Glutamatergic neuron (in vitro differentiated cells): ENCODE results near the gene ADI1. TPM values are rescaled to one million over a fixed set of nuclear protein-coding genes. Genes with fewer than 3 reads are reported as not detected.
"Not testable (repeated sequence)": the region's sequence is repeated elsewhere in the genome, so short reads cannot be mapped to it uniquely, and the experiment has no call there.

Experiments used
- DNase-seq: peaks from one replicate; pipeline ENCODE4 v3.0.0; 2022
- H3K27ac Mint-ChIP-seq: one replicate; pipeline ENCODE4 v1.8.0; 2020; ENCODE audit warnings: mild to moderate bottlenecking, mixed read lengths, inconsistent platforms; ENCODE audit not compliant: unreplicated experiment
- H3K27me3 Mint-ChIP-seq: one replicate; pipeline ENCODE4 v1.8.0; 2020; ENCODE audit warnings: mild to moderate bottlenecking, moderate library complexity, mixed read lengths, inconsistent platforms; ENCODE audit not compliant: unreplicated experiment
- H3K36me3 Mint-ChIP-seq: one replicate; pipeline ENCODE4 v1.8.0; 2020; ENCODE audit warnings: mild to moderate bottlenecking, mixed read lengths, inconsistent platforms; ENCODE audit not compliant: unreplicated experiment
- H3K4me1 Mint-ChIP-seq: one replicate; pipeline ENCODE4 v1.8.0; 2020; ENCODE audit warnings: mild to moderate bottlenecking, low read depth, mixed read lengths, inconsistent platforms; ENCODE audit not compliant: unreplicated experiment
- H3K4me3 Mint-ChIP-seq: one replicate; pipeline ENCODE4 v1.8.0; 2020; ENCODE audit warnings: mild to moderate bottlenecking, mixed read lengths, inconsistent platforms; ENCODE audit not compliant: unreplicated experiment
- H3K9me3 Mint-ChIP-seq: one replicate; pipeline ENCODE4 v1.8.0; 2020; ENCODE audit warnings: mild to moderate bottlenecking, moderate library complexity, mixed read lengths, inconsistent platforms; ENCODE audit not compliant: unreplicated experiment
- total RNA-seq: library from RNA; stranded (reverse); fragmentation: NEBNext Ultra II Directional; extraction: Animal tissue kit (Norgen Biotek cat#: 25700); gene quantifications from one replicate; pipeline ENCODE4 v1.2.1, GENCODE V29; 2021; ENCODE audit not compliant: unreplicated experiment
- TF ChIP-seq, protein P1 (sequence below): fragments of 200-600 bp; sonication (generic); IDR thresholded peaks from one replicate; pipeline ENCODE4 v1.5.0; 2021; ENCODE audit not compliant: partially characterized antibody, unreplicated experiment

The ADI1 gene
- total RNA-seq, 1 donor from 2014 or later: 16.0 TPM

DNA sequence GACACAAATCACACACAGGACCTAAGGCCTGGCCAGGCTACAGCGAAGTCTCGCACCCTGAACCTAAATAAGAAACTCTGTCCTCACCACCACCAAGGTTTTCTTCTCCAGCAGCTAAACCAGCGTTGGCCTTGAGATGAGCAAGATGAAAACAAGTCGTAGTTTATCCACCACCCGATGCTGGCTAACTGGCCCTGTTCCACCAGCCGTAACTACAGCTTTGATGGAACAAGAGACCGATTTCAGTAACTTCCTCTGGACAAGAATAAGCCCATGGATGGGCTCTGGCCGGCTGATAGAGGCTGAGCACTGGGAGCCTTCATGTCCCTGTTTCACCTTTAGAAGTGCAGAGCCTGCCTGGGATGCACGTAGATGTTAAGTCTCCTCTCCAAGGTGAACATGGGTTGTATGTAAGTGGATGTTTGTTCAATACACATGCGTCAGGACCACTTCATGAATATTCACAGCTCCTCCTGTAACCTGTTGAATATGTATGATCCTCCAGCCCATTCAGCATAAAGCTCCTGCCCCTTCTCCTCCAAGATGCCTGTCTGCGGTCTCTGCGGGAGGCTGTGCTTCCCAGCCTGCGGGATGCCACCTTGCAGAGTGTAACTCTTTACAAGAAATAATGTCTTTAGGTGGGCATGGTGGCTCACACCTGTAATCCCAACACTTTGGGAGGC lies 24.2 kb downstream of the ADI1 start:
- Mint-ChIP-seq H3K27ac (no peak overlapping the region), H3K4me1 (peaks cover 8% of the 10 kb centered on the region), H3K9me3 (peaks cover 4% of the 10 kb centered on the region), H3K4me3 (no peak overlapping the region), H3K36me3 (no peaks in the 10 kb centered on the region), H3K27me3 (no peaks in the 10 kb centered on the region)
- TF ChIP-seq, protein P1, sequence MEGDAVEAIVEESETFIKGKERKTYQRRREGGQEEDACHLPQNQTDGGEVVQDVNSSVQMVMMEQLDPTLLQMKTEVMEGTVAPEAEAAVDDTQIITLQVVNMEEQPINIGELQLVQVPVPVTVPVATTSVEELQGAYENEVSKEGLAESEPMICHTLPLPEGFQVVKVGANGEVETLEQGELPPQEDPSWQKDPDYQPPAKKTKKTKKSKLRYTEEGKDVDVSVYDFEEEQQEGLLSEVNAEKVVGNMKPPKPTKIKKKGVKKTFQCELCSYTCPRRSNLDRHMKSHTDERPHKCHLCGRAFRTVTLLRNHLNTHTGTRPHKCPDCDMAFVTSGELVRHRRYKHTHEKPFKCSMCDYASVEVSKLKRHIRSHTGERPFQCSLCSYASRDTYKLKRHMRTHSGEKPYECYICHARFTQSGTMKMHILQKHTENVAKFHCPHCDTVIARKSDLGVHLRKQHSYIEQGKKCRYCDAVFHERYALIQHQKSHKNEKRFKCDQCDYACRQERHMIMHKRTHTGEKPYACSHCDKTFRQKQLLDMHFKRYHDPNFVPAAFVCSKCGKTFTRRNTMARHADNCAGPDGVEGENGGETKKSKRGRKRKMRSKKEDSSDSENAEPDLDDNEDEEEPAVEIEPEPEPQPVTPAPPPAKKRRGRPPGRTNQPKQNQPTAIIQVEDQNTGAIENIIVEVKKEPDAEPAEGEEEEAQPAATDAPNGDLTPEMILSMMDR: no peak
- no peak for DNase-seq

DNA sequence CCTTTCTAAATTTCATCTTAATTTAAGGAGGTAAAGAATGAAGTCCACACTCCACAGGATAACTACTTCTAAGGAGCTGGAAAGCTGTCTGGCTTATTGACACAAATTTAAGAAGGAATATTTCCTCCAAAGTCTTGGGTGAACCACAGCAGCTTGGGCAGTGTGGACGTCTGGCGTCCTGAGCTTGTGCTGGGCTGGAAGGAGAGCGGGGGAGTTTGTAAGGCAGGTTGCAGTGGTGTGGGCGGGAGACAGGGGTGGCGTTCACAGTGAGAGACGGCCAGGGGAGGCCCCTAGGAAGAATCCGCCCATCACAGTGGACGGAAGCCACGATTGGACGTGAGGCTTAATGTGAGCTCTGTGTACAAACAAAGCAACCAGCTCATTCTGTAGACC lies 25.7 kb downstream of the ADI1 start:
- H3K4me1 Mint-ChIP-seq: peaks cover 13% of the 10 kb centered on the region
- no peak overlapping the region for H3K4me3 Mint-ChIP-seq
- peaks cover 6% of the 10 kb centered on the region for H3K9me3 Mint-ChIP-seq
- DNase-seq: no peak
- H3K36me3 Mint-ChIP-seq: no peaks in the 10 kb centered on the region
- TF ChIP-seq, protein P1: no peak
- H3K27ac Mint-ChIP-seq: no peak overlapping the region
- peaks cover 2% of the 10 kb centered on the region for H3K27me3 Mint-ChIP-seq

DNA sequence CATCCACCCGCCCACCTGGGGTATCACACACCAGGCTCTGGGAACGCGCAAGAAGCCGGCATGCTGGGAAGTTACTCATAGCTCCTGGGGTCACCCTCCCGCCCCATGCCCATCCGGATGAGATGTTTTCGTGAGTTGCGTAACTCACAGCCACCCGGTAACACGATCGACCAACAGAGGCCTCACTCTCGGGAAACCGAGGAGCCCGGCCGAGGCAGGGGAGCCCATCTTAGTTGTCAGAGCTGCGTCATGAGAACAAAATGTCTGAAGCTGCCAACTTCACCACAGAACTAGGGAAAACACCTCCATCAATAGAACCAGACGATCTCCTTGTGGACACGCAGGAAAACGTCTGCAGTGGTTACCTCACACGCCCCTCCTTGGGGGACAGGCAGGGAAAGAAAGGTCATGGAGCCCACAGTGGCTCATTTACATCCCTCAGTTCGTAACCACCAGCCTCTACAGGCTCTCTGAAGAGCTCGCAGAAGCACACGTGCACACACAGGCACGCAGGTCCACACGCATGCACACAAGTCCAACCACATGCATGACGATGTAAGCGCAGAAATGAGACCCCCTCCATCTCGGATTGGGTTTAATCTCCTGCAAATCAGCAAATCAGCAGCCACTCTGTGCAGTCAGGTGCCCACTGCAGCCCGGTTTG lies 26.2 kb downstream of the ADI1 start:
- Mint-ChIP-seq H3K4me1 (peaks cover 15% of the 10 kb centered on the region), H3K4me3 (no peak overlapping the region), H3K36me3 (no peaks in the 10 kb centered on the region), H3K27ac (no peak overlapping the region), H3K9me3 (peaks cover 9% of the 10 kb centered on the region), H3K27me3 (peaks cover 2% of the 10 kb centered on the region)
- TF ChIP-seq, protein P1: no peak
- DNase-seq: no peak

DNA sequence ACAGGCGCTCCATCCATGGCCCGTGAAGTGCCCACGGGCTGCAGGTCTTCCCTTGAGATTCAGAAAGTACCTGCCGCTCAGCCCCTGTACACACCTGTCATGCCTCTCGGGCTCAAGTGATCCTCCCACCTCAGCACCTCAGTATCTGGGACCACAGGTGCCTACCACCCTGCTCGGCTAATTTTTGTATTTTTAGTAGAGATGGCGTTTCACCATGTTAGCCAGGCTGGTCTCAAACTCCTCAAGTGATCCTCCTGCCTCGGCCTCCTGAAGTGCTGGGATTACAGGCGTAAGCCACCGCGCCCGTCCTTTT lies 26.9 kb downstream of the ADI1 start:
- DNase-seq, H3K27ac Mint-ChIP-seq, H3K4me3 Mint-ChIP-seq, H3K27me3 Mint-ChIP-seq, H3K36me3 Mint-ChIP-seq: not testable (repeated sequence)
- Mint-ChIP-seq H3K4me1 (peaks cover 16% of the 10 kb centered on the region), H3K9me3 (peaks cover 11% of the 10 kb centered on the region)

DNA sequence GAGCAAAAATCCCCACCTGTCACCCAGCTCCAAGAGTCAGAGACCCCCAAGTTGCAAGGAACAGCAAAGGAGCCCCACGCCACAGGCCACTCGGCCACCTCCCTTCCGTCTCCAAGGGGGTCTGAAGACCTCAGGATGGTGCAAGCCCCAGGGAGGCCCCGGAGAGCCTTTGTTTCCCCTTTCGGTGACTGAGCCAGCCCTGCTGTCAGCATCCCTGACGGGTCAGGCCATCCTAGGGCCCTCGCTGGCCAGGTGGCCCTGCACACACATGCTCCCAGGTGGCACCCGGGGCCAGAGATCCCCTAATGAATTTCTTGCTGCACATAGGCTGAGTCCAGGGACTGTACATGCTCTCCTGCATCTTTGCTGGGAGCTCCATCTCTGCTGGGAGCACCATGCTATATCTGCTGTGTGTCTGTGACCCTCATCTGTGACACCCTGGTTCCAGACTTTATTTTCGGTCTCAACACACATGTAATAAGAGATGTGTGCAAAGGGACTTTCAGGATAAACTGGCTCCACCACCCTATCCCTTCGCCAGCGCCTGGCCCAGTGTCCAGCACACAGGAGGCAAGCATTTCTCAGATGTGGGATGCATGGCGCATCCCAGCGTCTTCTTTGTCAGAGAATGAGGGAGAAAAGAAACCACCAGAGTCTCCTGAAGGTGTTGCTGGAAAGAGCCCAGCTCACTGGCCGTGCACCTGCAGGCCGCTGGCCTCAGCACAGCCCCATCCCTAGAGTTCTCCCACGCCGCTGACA lies 27.4 kb downstream of the ADI1 start:
- H3K36me3 Mint-ChIP-seq: no peaks in the 10 kb centered on the region
- H3K4me3 Mint-ChIP-seq: no peak overlapping the region
- no peak for DNase-seq
- H3K9me3 Mint-ChIP-seq: peaks cover 11% of the 10 kb centered on the region
- TF ChIP-seq, protein P1: no peak
- H3K27ac Mint-ChIP-seq: no peak overlapping the region
- peaks cover 16% of the 10 kb centered on the region for H3K4me1 Mint-ChIP-seq
- peaks cover 2% of the 10 kb centered on the region for H3K27me3 Mint-ChIP-seq
